Fibroblast of lung (primary cell): ENCODE data around the gene PRR16. TPM values are rescaled to one million over a fixed set of nuclear protein-coding genes. Genes with fewer than 3 reads are reported as not detected.

ENCODE experiments used
- DNase-seq, 2 donors: peaks; one replicate each; pipeline versions ENCODE4 v3.0.0 to v3.0.0-alpha.2; 2010; ENCODE audit warnings: low read depth in 2 of 2
- H2AFZ ChIP-seq: 2 replicates; pipeline ENCODE4 v1.5.1; 2012; ENCODE audit warnings: low read length, control low read depth, inconsistent platforms
- H3K27ac ChIP-seq: 2 replicates; pipeline ENCODE4 v1.5.1; 2011; ENCODE audit warnings: low read length, control low read depth; ENCODE audit not compliant: insufficient read depth
- H3K27me3 ChIP-seq: 2 replicates; pipeline ENCODE4 v1.5.1; 2011; ENCODE audit warnings: mild to moderate bottlenecking, low read length; ENCODE audit not compliant: control insufficient read depth, insufficient read depth
- H3K36me3 ChIP-seq: 2 replicates; pipeline ENCODE4 v1.5.1; 2011; ENCODE audit warnings: low read length; ENCODE audit not compliant: control insufficient read depth, insufficient read depth
- H3K4me1 ChIP-seq: 2 replicates; pipeline ENCODE4 v1.5.1; 2011; ENCODE audit warnings: low read length; ENCODE audit not compliant: control insufficient read depth, insufficient read depth; ENCODE audit errors: extremely low read depth
- H3K4me2 ChIP-seq: 2 replicates; pipeline ENCODE4 v1.5.1; 2011; ENCODE audit warnings: low read length, control low read depth; ENCODE audit not compliant: insufficient read depth; ENCODE audit errors: extremely low read depth
- H3K4me3 ChIP-seq, 4 experiments: fragments of 200-600 bp in 1 of 4; sonication (generic) in 1 of 4; replicated peaks in 1 of 4; 2 replicates each; pipeline ENCODE4 v1.5.1; 2011 to 2016; ENCODE audit warnings: low read length in 4 of 4, low read depth in 3 of 4, mild to moderate bottlenecking in 3 of 4, control low read depth in 2 of 4, inconsistent platforms in 1 of 4, mixed read lengths in 1 of 4; ENCODE audit not compliant: insufficient read depth in 1 of 4; ENCODE audit errors: control extremely low read depth in 1 of 4
- H3K79me2 ChIP-seq: 2 replicates; pipeline ENCODE4 v1.5.1; 2012; ENCODE audit warnings: mild to moderate bottlenecking, low read length, inconsistent platforms; ENCODE audit not compliant: control insufficient read depth, insufficient read depth
- H3K9ac ChIP-seq: 2 replicates; pipeline ENCODE4 v1.5.1; 2011; ENCODE audit warnings: mild to moderate bottlenecking, low read length, control low read depth; ENCODE audit not compliant: insufficient read depth
- H3K9me3 ChIP-seq: 2 replicates; pipeline ENCODE4 v1.5.1; 2012; ENCODE audit warnings: low read depth, low read length; ENCODE audit not compliant: control insufficient read depth, insufficient read depth
- H4K20me1 ChIP-seq: 2 replicates; pipeline ENCODE4 v1.5.1; 2011; ENCODE audit warnings: low read length; ENCODE audit not compliant: control insufficient read depth, insufficient read depth; ENCODE audit errors: extremely low read depth
- CTCF ChIP-seq, 2 donors: IDR thresholded peaks in 1 of 2; conservative IDR thresholded peaks in 1 of 2; 1 replicate in 1 of 2; 2 replicates in 1 of 2; pipeline ENCODE4 v1.5.1; 2011 to 2012; ENCODE audit warnings: low read length in 2 of 2, control low read depth in 1 of 2, inconsistent platforms in 1 of 2, low read depth in 1 of 2, mild to moderate bottlenecking in 1 of 2
- EZH2 ChIP-seq: IDR thresholded peaks from 2 replicates; pipeline ENCODE4 v1.5.1; 2012; ENCODE audit warnings: low read length, control low read depth, mild to moderate bottlenecking; ENCODE audit errors: missing control alignments
- polyA plus RNA-seq, 2 donors: library from polyadenylated mRNA; depleted of rRNA in 1 of 2; stranded (reverse) in 1 of 2; unstranded in 1 of 2; fragments of >200 nt; gene quantifications; 2 replicates each; pipeline ENCODE4 v1.2.1, GENCODE V29; 2011 to 2012; ENCODE audit warnings: missing spikeins in 1 of 2
- total RNA-seq: library from RNA; depleted of rRNA; stranded (reverse); fragments of >200 nt; gene quantifications from 2 replicates; pipeline ENCODE4 v1.2.1, GENCODE V29; 2014

PRR16 gene
- total and polyA plus RNA-seq, 2 donors (not counting 1 experiment from before 2014, with no cell fraction given) = 7.3 to 44.6 TPM

GRCh38 chr5:120552638-120553037 lies 88.5 kb downstream of the PRR16 start:
- H4K20me1 ChIP-seq = no peaks in the 10 kb centered on the region
- no peak overlapping the region for H2AFZ ChIP-seq
- no peak overlapping the region for H3K27ac ChIP-seq
- peak in 1 of 2 donors; percentile 71 for DNase-seq
- H3K9me3 ChIP-seq = no peaks in the 10 kb centered on the region
- no peak overlapping the region for H3K4me3 ChIP-seq
- no peak overlapping the region for H3K9ac ChIP-seq
- H3K27me3 ChIP-seq = no peaks in the 10 kb centered on the region
- no peak overlapping the region for H3K4me2 ChIP-seq
- peaks cover 3% of the 10 kb centered on the region for H3K4me1 ChIP-seq
- H3K36me3 ChIP-seq = no peaks in the 10 kb centered on the region
- TF ChIP-seq EZH2 = no peak
- no peak for TF ChIP-seq CTCF (conservative IDR thresholded peaks at IDR 0.05 in 1 of 2, IDR thresholded peaks at IDR 0.05 in 1 of 2; ENCODE audit: low read depth in 1 of 2, low read length in 2 of 2)
- H3K79me2 ChIP-seq = peaks cover 2% of the 10 kb centered on the region

GRCh38 chr5:120555345-120555744 lies 91.2 kb downstream of the PRR16 start:
- Histone ChIP-seq H3K27ac (no peak overlapping the region), H3K36me3 (no peaks in the 10 kb centered on the region), H3K79me2 (peaks cover 7% of the 10 kb centered on the region), H3K9me3 (no peaks in the 10 kb centered on the region), H3K4me1 (no peaks in the 10 kb centered on the region), H3K27me3 (no peaks in the 10 kb centered on the region), H4K20me1 (no peaks in the 10 kb centered on the region), H3K4me2 (no peak overlapping the region), H3K9ac (no peak overlapping the region), H3K4me3 (no peak overlapping the region), H2AFZ (no peak overlapping the region)
- no peak for DNase-seq
- TF ChIP-seq EZH2 (no peak), CTCF (conservative IDR thresholded peaks at IDR 0.05 in 1 of 2, IDR thresholded peaks at IDR 0.05 in 1 of 2; ENCODE audit: low read depth in 1 of 2, low read length in 2 of 2) (no peak)

- TF ChIP-seq CTCF (conservative IDR thresholded peaks at IDR 0.05 in 1 of 2, IDR thresholded peaks at IDR 0.05 in 1 of 2; ENCODE audit: low read depth in 1 of 2, low read length in 2 of 2) (no peak), EZH2 (no peak)
These were observed 99.9 kb downstream of the PRR16 start for GRCh38 chr5:120564013-120564412.

More at GRCh38 chr5:120564013-120564412, 99.9 kb downstream of the PRR16 start:
- no peak overlapping the region for H3K4me3 ChIP-seq
- H3K27me3 ChIP-seq = no peaks in the 10 kb centered on the region
- H3K4me1 ChIP-seq = peaks cover 5% of the 10 kb centered on the region
- no peak overlapping the region for H3K27ac ChIP-seq
- no peaks in the 10 kb centered on the region for H3K36me3 ChIP-seq
- H4K20me1 ChIP-seq = no peaks in the 10 kb centered on the region
- no peaks in the 10 kb centered on the region for H3K9me3 ChIP-seq
- peak in 1 of 2 donors; percentile 22 for DNase-seq
- no peak overlapping the region for H3K9ac ChIP-seq
- peaks cover 5% of the 10 kb centered on the region for H3K79me2 ChIP-seq
- H3K4me2 ChIP-seq = no peak overlapping the region
- H2AFZ ChIP-seq = no peak overlapping the region
